Measurements from ENCODE around the gene GMNN. TPM values are rescaled to one million over a fixed set of nuclear protein-coding genes. Genes with fewer than 3 reads are reported as not detected.

Gene GMNN
- total RNA-seq (2022; extraction: Qiagen RNA extraction): 56.2 to 72.1 TPM (median 61.6 TPM) in 5 replicates

DNA sequence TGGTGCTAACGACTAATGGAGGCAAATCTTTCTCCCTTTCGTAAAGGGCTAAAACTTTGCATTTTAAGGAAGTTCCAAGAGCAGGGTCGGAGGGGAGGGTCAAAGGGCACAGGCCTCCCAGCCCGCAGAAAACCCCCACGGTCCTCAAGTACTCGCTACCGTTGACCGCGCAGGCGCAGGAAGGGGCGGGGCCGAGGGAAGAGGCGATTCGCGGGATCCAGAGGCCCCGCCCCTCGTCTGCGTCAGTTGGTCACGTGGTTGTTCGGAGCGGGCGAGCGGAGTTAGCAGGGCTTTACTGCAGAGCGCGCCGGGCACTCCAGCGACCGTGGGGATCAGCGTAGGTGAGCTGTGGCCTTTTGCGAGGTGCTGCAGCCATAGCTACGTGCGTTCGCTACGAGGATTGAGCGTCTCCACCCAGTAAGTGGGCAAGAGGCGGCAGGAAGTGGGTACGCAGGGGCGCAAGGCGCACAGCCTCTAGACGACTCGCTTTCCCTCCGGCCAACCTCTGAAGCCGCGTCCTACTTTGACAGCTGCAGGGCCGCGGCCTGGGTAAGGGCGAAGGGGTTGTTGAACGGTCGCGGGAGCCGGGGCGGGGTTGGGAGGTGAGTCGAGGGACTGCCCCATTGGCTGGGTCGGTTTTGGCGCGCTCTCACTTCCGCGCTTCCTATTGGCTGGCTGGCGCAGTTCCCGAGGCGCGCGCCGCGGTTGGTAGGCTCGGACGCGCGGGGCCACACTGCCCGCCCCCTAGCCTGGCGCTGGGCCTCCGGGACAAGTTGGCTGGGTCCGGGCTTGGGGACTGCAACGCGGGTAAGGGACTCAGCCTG lies at the start of gene GMNN:
GMNN (plus strand) TSS at position 242 of the 824 bp plus-strand sequence. CDS start 2,310 bp downstream, outside the sequence.

DNA sequence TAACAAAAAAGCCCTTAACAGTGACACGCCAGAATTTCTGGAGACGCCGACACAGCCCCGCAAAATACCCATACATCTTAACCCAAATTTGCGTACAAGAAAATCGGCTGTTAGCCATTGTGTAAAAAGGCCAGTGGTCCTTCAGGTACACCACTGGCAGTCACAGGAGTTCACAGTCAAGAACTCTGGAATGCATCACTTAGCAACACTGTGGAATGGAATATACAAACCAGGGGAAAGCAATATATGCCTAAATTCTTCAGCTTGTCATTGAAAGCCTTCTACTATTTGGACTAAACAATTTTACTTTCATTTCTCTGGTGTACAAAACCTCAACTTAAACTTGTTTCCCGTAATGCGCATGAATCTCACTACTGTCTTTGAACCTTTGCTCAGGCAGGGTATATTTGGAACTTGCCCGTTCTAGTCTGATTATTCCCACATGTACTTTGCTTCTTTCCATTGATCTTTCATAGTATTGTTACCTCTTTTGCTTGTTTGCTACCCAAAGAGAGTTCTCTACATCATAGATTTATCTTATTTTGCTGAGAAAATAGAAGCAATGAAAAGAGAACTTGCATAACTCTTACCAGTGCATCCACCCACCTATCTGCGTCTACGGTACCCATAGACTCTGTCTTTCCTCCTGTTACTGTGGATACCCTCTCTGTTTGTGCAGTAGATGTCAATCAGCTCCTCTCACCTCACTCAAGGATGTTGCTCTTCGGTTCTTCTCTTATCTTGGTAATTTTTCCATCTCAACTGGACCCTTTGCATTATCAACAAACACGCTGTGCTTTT lies 24.2 kb downstream of the GMNN start, which contains the start of gene ARMH2:
ARMH2 (minus strand) TSS at position 178 of the 801 bp plus-strand sequence; CDS start at position 118, 60 bp downstream.

Other genes starting within 250 kb of the GMNN start
- 1.6 to 2.0 TPM (median 1.9 TPM) in 5 replicates for gene KIAA0319, start 128.7 kb upstream of the GMNN start, total RNA-seq (2022; extraction: Qiagen RNA extraction)
- 26.1 to 33.2 TPM (median 29.8 TPM) in 5 replicates for gene TDP2, start 108.0 kb upstream of the GMNN start, total RNA-seq (2022; extraction: Qiagen RNA extraction)
- gene ACOT13, start 107.9 kb upstream of the GMNN start, total RNA-seq (2022; extraction: Qiagen RNA extraction): 19.3 to 32.2 TPM (median 26.1 TPM) in 5 replicates
- gene C6orf62, start 55.8 kb upstream of the GMNN start, total RNA-seq (2022; extraction: Qiagen RNA extraction): 51.4 to 60.7 TPM (median 58.5 TPM) in 5 replicates
- gene ARMH2, start 24.0 kb downstream of the GMNN start, total RNA-seq (2022; extraction: Qiagen RNA extraction): not detected in 5 replicates
- gene RIPOR2, start 161.0 kb downstream of the GMNN start, total RNA-seq (2022; extraction: Qiagen RNA extraction): 0.47 to 0.80 TPM (median 0.64 TPM) in 5 replicates